ENCODE measurements around the gene INPP5J.

INPP5J gene

GRCh38 chr22:31142285-31142684 lies 19.5 kb downstream of the INPP5J start:
- H3K4me3 ChIP-seq (ENCODE audit: low read depth, low read length), result no peak overlapping the region
- DNase-seq (ENCODE audit: low read depth), result no peak
- TF ChIP-seq, protein P1, sequence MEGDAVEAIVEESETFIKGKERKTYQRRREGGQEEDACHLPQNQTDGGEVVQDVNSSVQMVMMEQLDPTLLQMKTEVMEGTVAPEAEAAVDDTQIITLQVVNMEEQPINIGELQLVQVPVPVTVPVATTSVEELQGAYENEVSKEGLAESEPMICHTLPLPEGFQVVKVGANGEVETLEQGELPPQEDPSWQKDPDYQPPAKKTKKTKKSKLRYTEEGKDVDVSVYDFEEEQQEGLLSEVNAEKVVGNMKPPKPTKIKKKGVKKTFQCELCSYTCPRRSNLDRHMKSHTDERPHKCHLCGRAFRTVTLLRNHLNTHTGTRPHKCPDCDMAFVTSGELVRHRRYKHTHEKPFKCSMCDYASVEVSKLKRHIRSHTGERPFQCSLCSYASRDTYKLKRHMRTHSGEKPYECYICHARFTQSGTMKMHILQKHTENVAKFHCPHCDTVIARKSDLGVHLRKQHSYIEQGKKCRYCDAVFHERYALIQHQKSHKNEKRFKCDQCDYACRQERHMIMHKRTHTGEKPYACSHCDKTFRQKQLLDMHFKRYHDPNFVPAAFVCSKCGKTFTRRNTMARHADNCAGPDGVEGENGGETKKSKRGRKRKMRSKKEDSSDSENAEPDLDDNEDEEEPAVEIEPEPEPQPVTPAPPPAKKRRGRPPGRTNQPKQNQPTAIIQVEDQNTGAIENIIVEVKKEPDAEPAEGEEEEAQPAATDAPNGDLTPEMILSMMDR (IDR thresholded peaks at IDR 0.05; ENCODE audit: low read depth, low read length, missing control alignments), result no peak

GRCh38 chr22:31143038-31143437 lies 20.3 kb downstream of the INPP5J start:
- no peak overlapping the region for H3K4me3 ChIP-seq (ENCODE audit: low read depth, low read length)
- TF ChIP-seq, protein P1 (IDR thresholded peaks at IDR 0.05; ENCODE audit: low read depth, low read length, missing control alignments), result no peak
- DNase-seq (ENCODE audit: low read depth), result no peak

DNA sequence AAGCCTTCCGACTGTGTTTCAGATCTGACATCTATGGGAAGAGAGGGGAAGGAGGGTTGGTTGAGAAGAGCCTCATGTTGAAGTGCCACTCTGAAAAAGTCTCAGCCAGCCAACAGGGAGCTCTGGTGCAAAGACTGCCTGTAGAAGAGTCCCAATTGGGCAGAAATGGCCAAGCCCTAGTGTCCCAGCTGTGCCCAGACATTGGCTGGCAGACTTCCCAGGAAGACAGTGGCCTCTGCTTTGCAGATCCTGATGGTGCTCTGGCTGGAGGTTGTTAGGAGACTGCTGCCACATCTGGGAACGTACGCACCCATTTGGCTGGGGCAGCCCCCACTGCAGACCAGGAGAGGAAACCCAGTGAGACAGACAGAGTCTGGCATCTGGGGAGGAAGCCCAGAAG lies 20.8 kb downstream of the INPP5J start:
- TF ChIP-seq, protein P1 (IDR thresholded peaks at IDR 0.05; ENCODE audit: low read depth, low read length, missing control alignments), result no peak
- no peak for DNase-seq (ENCODE audit: low read depth)
- no peak overlapping the region for H3K4me3 ChIP-seq (ENCODE audit: low read depth, low read length)

GRCh38 chr22:31144223-31144622 lies 21.5 kb downstream of the INPP5J start:
- TF ChIP-seq, protein P1 (IDR thresholded peaks at IDR 0.05; ENCODE audit: low read depth, low read length, missing control alignments), result no peak
- H3K4me3 ChIP-seq (ENCODE audit: low read depth, low read length), result no peak overlapping the region
- no peak for DNase-seq (ENCODE audit: low read depth)

GRCh38 chr22:31148488-31148887 lies 25.7 kb downstream of the INPP5J start:
- TF ChIP-seq, protein P1 (IDR thresholded peaks at IDR 0.05; ENCODE audit: low read depth, low read length, missing control alignments), result no peak
- no peak overlapping the region for H3K4me3 ChIP-seq (ENCODE audit: low read depth, low read length)
- no peak for DNase-seq (ENCODE audit: low read depth)

DNA sequence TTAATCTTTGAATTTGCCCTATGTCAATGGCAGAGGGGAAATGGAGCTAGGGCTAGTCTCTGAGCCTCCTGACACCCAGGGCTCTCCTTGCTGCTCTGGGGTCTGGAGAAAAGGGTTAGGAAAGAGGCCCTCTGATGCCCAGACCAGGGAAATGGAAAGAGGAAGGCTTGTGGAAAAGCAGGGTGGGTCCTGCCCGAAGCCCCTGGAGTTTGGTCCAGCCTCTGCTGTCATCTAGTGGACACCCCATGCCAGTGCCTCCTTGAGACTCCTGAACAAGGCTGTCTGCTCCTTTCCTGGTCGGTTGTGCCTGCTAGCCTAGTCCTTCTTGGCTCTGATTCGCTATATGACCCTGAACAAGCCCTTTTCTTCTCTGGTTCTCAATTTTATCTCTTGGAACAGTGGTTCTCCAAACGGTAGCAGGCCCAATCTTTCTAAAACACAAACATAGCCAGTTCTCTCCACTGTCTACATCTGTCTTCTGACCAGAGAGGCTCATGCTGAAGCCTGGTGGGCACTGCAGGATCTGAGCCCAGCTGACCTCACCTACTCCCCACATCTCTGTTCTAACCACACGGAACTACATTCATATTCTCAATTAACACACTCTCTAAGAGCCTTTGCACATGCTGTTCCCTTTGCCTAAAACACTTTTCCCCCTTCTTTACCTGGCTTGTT lies 26.3 kb downstream of the INPP5J start:
- no peak for DNase-seq (ENCODE audit: low read depth)
- H3K4me3 ChIP-seq (ENCODE audit: low read depth, low read length), result no peak overlapping the region
- TF ChIP-seq, protein P1 (IDR thresholded peaks at IDR 0.05; ENCODE audit: low read depth, low read length, missing control alignments), result peak; percentile 97

GRCh38 chr22:31150615-31151014 lies 27.8 kb downstream of the INPP5J start:
- no peak overlapping the region for H3K4me3 ChIP-seq (ENCODE audit: low read depth, low read length)
- no peak for DNase-seq (ENCODE audit: low read depth)
- TF ChIP-seq, protein P1 (IDR thresholded peaks at IDR 0.05; ENCODE audit: low read depth, low read length, missing control alignments), result peak; percentile 38
